ENCODE measurements around the gene SH3BGRL2.

SH3BGRL2 gene

DNA sequence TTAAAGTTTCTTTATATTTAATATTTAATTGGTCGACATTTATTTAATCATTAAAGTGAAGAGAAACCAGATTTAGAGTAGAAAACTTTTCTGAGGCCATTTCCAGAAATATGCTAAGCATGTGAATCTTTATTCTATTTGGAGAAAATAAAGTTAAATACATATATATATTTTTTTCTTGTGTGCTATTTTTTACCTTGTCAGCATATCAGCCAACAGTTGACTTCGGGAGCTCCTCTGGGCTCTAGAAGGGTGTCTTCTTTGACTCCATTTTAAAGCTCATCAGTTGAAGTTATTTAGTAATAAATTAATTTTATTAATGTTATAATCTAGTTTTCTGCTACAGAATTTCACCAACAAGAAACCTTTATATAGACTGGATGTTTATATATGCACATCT lies 73.1 kb downstream of the SH3BGRL2 start:
- TF ChIP-seq, protein P1, sequence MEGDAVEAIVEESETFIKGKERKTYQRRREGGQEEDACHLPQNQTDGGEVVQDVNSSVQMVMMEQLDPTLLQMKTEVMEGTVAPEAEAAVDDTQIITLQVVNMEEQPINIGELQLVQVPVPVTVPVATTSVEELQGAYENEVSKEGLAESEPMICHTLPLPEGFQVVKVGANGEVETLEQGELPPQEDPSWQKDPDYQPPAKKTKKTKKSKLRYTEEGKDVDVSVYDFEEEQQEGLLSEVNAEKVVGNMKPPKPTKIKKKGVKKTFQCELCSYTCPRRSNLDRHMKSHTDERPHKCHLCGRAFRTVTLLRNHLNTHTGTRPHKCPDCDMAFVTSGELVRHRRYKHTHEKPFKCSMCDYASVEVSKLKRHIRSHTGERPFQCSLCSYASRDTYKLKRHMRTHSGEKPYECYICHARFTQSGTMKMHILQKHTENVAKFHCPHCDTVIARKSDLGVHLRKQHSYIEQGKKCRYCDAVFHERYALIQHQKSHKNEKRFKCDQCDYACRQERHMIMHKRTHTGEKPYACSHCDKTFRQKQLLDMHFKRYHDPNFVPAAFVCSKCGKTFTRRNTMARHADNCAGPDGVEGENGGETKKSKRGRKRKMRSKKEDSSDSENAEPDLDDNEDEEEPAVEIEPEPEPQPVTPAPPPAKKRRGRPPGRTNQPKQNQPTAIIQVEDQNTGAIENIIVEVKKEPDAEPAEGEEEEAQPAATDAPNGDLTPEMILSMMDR (IDR thresholded peaks at IDR 0.05; ENCODE audit: extremely low read depth, missing control alignments): no peak
- no peak for DNase-seq (ENCODE audit: low spot score)

DNA sequence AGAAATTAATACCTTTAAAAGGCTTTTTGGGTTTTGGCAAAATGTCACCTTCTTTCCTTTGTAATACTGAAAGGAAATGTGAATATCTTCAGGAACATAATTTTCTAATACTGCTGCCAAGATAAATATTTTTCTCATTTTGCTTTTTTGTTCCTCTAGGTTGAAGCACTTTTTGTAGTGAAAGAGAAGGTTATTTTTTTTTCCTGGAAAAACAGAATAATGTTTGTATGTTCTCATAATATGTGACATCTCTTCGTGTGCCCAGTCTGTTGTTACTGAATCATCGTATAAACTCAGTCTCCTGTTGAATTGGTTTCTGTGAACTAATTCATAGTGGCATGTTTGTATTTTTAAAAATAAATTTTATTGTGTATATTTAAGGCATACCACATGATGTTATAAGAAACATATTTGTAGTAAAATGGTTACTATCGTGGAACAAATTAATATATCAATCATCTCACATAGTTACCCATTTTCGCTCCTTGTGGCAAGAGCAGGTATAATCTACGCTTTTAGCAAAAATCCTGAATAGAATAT lies 74.4 kb downstream of the SH3BGRL2 start:
- DNase-seq (ENCODE audit: low spot score): no peak
- TF ChIP-seq, protein P1 (IDR thresholded peaks at IDR 0.05; ENCODE audit: extremely low read depth, missing control alignments): no peak

DNA sequence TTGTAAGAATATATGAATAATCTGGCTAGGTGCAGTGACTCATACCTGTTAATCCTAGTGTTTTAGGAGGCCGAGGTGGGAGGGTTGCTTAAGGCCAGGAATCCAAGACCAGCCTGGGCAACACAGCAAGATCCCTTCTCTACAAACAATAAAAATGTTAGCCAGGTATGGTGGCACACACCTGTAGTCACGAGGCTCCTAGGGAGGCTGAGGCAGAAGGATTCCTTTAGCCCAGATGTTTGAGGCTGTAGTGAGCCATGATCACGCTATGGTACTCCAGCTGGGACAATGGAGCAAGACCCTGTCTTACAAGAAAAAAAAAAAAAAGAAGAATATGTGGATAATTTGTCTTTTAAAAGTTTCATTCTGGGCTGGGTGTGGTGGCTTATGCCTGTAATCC lies 75.4 kb downstream of the SH3BGRL2 start:
- TF ChIP-seq, protein P1 (IDR thresholded peaks at IDR 0.05; ENCODE audit: extremely low read depth, missing control alignments): no peak
- no peak for DNase-seq (ENCODE audit: low spot score)

DNA sequence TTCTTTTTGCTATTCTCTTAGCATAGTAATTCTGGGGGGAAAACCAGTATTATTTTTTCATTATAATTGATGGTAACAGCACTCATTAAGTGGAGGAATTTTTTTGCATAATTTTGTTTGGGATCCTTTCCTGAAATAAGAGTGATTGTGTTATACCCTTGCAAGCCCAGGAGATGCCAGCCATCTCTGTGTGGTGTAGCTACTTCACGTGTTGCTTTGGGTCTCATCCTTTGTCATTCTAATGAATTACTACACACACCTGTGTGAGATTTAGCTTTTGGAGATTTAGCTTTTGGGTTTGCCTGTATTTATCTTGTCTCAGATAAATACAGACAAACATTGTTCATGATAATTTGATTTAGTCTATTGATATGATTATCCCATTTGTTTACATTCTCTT lies 76.5 kb downstream of the SH3BGRL2 start:
- TF ChIP-seq, protein P1 (IDR thresholded peaks at IDR 0.05; ENCODE audit: extremely low read depth, missing control alignments): no peak
- DNase-seq (ENCODE audit: low spot score): no peak

DNA sequence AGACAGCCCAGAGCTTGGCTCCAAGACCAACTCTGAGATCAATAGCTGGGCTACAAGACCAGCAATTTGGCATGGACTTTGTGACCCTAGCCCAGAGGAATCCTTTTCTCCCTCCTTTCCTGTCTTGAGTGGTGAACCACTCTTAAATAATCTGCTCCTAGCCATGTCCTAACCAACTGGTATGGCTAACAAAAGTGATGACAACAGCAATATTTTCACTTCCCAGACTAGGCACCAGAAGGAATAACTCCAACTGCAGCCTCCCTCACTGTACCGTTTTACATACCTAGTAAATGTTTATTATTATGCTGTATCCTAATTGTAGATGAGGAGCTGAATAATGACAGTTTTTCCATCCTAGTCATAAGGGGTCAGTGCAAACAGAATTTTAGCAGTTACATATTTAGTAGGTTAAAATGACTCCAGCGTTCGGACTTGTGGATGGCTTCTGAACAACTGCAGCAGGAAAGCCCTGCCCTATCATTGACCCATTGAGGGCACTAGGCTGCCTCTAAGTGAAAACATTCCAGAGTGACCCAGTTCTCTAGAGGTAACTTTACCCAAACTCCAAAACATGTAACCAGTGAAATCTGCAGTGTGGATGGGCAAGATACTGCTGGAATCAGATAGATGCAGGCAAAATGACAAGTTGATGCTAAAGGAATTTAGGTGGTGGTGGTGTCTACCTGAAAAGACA lies 77.1 kb downstream of the SH3BGRL2 start:
- no peak for DNase-seq (ENCODE audit: low spot score)
- TF ChIP-seq, protein P1 (IDR thresholded peaks at IDR 0.05; ENCODE audit: extremely low read depth, missing control alignments): no peak

DNA sequence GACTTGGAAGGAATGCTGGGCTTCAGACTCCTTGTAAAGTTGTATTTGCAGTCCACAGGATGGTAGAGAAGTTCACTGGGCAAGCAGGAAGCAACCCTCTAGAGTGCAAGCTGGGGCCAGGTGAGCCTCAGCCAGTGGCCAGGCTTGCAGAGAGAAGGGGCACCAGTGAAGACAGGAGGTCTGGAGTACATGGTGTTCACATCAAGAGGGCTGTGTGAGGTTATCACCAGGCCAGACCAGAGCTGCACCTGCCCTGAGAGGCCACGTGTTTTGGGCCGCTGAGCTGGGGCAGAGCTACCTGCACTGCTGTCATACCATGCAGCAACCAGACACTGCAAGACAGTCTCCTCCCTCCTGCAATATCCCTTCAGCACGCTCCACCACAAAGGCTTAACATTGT lies 79.0 kb downstream of the SH3BGRL2 start:
- TF ChIP-seq, protein P1 (IDR thresholded peaks at IDR 0.05; ENCODE audit: extremely low read depth, missing control alignments): no peak
- no peak for DNase-seq (ENCODE audit: low spot score)

DNA sequence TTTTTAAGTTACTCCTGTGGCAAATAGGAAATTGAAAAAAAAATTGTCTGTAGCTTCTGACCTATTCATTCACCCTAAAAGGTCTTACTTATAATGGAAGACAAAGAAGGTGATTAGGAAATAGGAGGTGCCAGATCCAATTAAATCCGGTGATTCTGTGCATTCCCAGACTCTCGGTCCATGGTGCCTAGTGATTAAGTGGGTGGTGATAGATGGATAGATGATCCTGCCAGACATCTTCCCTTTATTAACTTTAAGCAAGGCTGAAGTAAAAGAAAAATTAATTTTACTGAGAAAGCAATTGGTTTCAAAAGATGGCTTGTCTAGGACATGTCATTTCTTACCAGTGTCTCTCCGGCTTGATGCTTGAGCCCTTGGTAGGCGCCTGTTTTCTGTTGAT lies 80.0 kb downstream of the SH3BGRL2 start:
- TF ChIP-seq, protein P1 (IDR thresholded peaks at IDR 0.05; ENCODE audit: extremely low read depth, missing control alignments): no peak
- no peak for DNase-seq (ENCODE audit: low spot score)
